Fibroblast of the conjunctiva (primary cell): Measurements from ENCODE around the gene RABL2B.
"Not testable (repeated sequence)": the region's sequence is repeated elsewhere in the genome, so short reads cannot be mapped to it uniquely, and the experiment has no call there.

Experiments
- DNase-seq: peaks from one replicate; pipeline ENCODE4 v3.0.0-alpha.2; 2010; ENCODE audit warnings: low read depth

RABL2B gene

GRCh38 chr22:50783033-50783879 lies at the start of gene RABL2B:
TSS of gene RABL2B (minus strand) at chr22:50783636. CDS start at chr22:50782294, 1,342 bp downstream.
- peak; percentile 77 for DNase-seq

- DNase-seq: not testable (repeated sequence)
These were observed 3.5 kb upstream of the RABL2B start for GRCh38 chr22:50786936-50787335.

GRCh38 chr22:50785289-50785688 lies 1.9 kb upstream of the RABL2B start:
- DNase-seq: not testable (repeated sequence)

GRCh38 chr22:50783880-50784276 lies 442 bp upstream of the RABL2B start:
- not testable (repeated sequence) for DNase-seq

GRCh38 chr22:50782253-50782652 lies 1.2 kb downstream of the RABL2B start:
- not testable (repeated sequence) for DNase-seq

GRCh38 chr22:50780244-50780643 lies 3.2 kb downstream of the RABL2B start:
- not testable (repeated sequence) for DNase-seq

GRCh38 chr22:50777631-50778030 lies 5.8 kb downstream of the RABL2B start:
- DNase-seq: not testable (repeated sequence)

- DNase-seq: not testable (repeated sequence)
These were observed 8.3 kb downstream of the RABL2B start for GRCh38 chr22:50775132-50775531.

- not testable (repeated sequence) for DNase-seq
These were observed 19.1 kb downstream of the RABL2B start for GRCh38 chr22:50764288-50764687.

- not testable (repeated sequence) for DNase-seq
These were observed 21.6 kb downstream of the RABL2B start for GRCh38 chr22:50761829-50762228.

- peak; percentile 21 for DNase-seq
These were observed 23.7 kb downstream of the RABL2B start for GRCh38 chr22:50759597-50760341.

- DNase-seq: peak; percentile 5
These were observed 26.4 kb downstream of the RABL2B start for GRCh38 chr22:50756949-50757491.

GRCh38 chr22:50756406-50756805 lies 27.0 kb downstream of the RABL2B start:
- DNase-seq: not testable (repeated sequence)

- DNase-seq: not testable (repeated sequence)
These were observed 28.2 kb downstream of the RABL2B start for GRCh38 chr22:50755251-50755650.

GRCh38 chr22:50749302-50750074 lies 33.9 kb downstream of the RABL2B start:
- DNase-seq: not testable (repeated sequence)

GRCh38 chr22:50748630-50749029 lies 34.8 kb downstream of the RABL2B start:
- DNase-seq: not testable (repeated sequence)

- not testable (repeated sequence) for DNase-seq
These were observed 35.9 kb downstream of the RABL2B start for GRCh38 chr22:50747521-50747920.

- not testable (repeated sequence) for DNase-seq
These were observed 39.0 kb downstream of the RABL2B start for GRCh38 chr22:50744424-50744823.

- DNase-seq: not testable (repeated sequence)
These were observed 42.7 kb downstream of the RABL2B start for GRCh38 chr22:50740714-50741113.

- DNase-seq: no peak
These were observed 43.5 kb downstream of the RABL2B start for GRCh38 chr22:50739894-50740293.

GRCh38 chr22:50739279-50739691 lies 44.2 kb downstream of the RABL2B start:
- DNase-seq: no peak
